ENCODE measurements around the gene HAO2. TPM values are rescaled to one million over a fixed set of nuclear protein-coding genes. Genes with fewer than 3 reads are reported as not detected.

The HAO2 gene
- total RNA-seq, 1 donor from 2014 or later = not detected

DNA sequence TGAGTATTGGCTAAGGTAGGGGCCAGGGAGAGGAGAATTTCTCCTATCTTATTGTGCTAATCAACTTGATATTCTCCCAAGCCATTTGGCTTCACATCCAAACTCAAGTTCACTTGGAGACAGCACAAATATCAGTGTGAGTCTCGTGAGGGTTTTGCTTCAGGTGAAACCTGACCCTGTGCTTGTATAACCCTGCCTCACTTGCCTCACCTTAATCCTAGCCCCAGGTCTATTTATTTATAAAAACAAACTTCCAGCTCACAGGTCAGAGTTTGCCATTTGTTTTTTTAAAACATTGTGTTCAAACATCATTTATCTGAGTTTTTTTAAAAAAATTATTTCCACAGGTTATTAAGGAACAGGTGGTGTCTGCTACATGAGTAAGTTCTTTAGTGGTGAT, 19.9 kb downstream of the HAO2 start:
- Mint-ChIP-seq H3K36me3 (ENCODE audit: low read depth) (no peaks in the 10 kb centered on the region), H3K4me1 (ENCODE audit: low read depth) (peaks cover 17% of the 10 kb centered on the region), H3K27me3 (ENCODE audit: low read depth) (peaks cover 2% of the 10 kb centered on the region), H3K4me3 (ENCODE audit: unreplicated experiment) (no peak overlapping the region), H3K9me3 (ENCODE audit: low read depth) (peaks cover 2% of the 10 kb centered on the region), H3K27ac (ENCODE audit: unreplicated experiment) (no peak overlapping the region)
- DNase-seq (ENCODE audit: low spot score) = no peak
- TF ChIP-seq, protein P1, sequence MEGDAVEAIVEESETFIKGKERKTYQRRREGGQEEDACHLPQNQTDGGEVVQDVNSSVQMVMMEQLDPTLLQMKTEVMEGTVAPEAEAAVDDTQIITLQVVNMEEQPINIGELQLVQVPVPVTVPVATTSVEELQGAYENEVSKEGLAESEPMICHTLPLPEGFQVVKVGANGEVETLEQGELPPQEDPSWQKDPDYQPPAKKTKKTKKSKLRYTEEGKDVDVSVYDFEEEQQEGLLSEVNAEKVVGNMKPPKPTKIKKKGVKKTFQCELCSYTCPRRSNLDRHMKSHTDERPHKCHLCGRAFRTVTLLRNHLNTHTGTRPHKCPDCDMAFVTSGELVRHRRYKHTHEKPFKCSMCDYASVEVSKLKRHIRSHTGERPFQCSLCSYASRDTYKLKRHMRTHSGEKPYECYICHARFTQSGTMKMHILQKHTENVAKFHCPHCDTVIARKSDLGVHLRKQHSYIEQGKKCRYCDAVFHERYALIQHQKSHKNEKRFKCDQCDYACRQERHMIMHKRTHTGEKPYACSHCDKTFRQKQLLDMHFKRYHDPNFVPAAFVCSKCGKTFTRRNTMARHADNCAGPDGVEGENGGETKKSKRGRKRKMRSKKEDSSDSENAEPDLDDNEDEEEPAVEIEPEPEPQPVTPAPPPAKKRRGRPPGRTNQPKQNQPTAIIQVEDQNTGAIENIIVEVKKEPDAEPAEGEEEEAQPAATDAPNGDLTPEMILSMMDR (IDR thresholded peaks at IDR 0.05) = no peak

DNA sequence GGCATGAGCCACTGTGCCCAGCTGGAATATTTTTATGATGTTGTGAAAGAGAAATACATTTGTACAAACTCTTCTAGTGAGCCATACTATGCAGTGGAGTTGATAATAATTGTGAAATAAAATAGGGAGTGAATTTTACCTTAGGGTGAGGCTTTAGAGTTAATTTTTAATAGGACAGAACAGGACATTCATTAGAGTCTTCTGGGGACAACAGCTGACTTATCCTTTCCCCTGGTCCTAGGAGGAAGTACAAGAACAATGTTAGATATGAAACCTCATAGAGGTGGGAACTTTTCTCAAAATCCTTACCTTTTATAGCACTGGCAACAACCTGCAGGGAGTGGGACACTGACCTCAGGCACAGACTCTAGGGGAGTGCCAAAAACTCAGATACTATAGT, 21.9 kb downstream of the HAO2 start:
- peaks cover 2% of the 10 kb centered on the region for H3K9me3 Mint-ChIP-seq (ENCODE audit: low read depth)
- TF ChIP-seq, protein P1 (IDR thresholded peaks at IDR 0.05) = no peak
- peaks cover 2% of the 10 kb centered on the region for H3K27me3 Mint-ChIP-seq (ENCODE audit: low read depth)
- H3K36me3 Mint-ChIP-seq (ENCODE audit: low read depth) = no peaks in the 10 kb centered on the region
- no peak for DNase-seq (ENCODE audit: low spot score)
- no peak overlapping the region for H3K27ac Mint-ChIP-seq (ENCODE audit: unreplicated experiment)
- H3K4me1 Mint-ChIP-seq (ENCODE audit: low read depth) = peaks cover 17% of the 10 kb centered on the region
- H3K4me3 Mint-ChIP-seq (ENCODE audit: unreplicated experiment) = no peak overlapping the region

DNA sequence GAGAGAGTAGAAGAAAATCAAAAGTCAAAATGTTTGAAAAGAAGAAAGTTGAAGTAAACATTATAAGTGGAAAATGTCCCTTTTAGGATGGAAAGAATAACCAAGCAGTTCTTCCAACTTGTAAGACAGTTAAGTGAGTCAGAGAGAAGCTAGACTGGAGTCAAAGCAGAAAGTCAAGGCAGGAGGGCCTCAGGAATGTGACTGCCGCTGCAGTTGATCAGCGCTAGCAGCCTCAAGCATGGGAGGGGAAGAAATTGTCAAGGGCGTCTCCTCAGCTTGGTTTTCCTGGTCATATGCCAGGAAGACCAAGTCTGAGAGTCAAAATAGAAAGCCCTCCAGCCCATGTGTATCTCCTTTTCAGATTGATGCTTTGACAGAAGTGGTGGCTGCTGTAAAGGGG, 23.2 kb downstream of the HAO2 start:
- H3K4me3 Mint-ChIP-seq (ENCODE audit: unreplicated experiment) = no peak overlapping the region
- H3K27ac Mint-ChIP-seq (ENCODE audit: unreplicated experiment) = peak overlapping the region; percentile 11

DNA sequence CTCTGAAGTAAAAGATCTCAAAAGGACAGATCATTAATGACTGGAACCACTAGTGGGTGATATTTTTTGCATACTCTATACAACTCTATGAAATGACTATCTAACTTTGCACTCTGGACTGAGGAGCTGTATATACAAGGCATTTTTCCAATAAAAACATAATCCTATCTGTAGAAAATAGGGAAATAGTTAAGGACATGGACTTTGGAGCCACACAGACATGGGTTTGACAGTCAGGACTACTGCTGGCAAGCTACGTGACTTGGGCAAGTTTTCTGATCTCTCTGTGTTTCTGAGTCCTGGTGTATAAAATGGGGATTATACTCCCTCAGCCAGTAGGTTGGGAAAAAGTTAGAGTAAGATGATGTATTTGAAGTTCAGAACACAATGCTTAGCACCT, 25.5 kb downstream of the HAO2 start:
- H3K27me3 Mint-ChIP-seq (ENCODE audit: low read depth) = peaks cover 4% of the 10 kb centered on the region
- TF ChIP-seq, protein P1 (IDR thresholded peaks at IDR 0.05) = no peak
- no peak overlapping the region for H3K4me3 Mint-ChIP-seq (ENCODE audit: unreplicated experiment)
- DNase-seq (ENCODE audit: low spot score) = no peak
- peaks cover 2% of the 10 kb centered on the region for H3K9me3 Mint-ChIP-seq (ENCODE audit: low read depth)
- H3K36me3 Mint-ChIP-seq (ENCODE audit: low read depth) = no peaks in the 10 kb centered on the region
- no peak overlapping the region for H3K27ac Mint-ChIP-seq (ENCODE audit: unreplicated experiment)
- peaks cover 17% of the 10 kb centered on the region for H3K4me1 Mint-ChIP-seq (ENCODE audit: low read depth)

More for the DNA sequence above, 23.2 kb downstream of the HAO2 start:
- Mint-ChIP-seq H3K27me3 (ENCODE audit: low read depth) (peaks cover 4% of the 10 kb centered on the region), H3K4me1 (ENCODE audit: low read depth) (peaks cover 17% of the 10 kb centered on the region), H3K36me3 (ENCODE audit: low read depth) (no peaks in the 10 kb centered on the region), H3K9me3 (ENCODE audit: low read depth) (peaks cover 2% of the 10 kb centered on the region)
- TF ChIP-seq, protein P1 (IDR thresholded peaks at IDR 0.05) = no peak
- no peak for DNase-seq (ENCODE audit: low spot score)

DNA sequence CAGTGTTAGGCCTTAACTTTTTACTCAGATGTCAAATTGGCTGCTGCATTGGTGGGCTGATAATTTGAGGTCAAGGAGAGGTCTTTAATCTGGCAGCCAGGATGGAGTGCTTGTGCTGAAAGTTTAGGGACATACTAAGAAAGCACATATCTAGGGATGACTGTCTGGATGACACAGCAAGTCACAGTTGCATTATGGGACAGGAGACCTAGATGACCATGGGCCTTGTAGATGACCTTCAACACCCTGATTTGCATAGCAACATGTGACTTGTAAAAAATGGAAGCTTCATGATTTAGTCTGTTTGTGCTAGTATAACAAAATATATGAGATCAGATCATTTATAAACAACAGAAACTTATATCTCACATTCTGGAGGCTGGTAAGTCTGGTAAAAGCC, 28.4 kb downstream of the HAO2 start:
- no peaks in the 10 kb centered on the region for H3K9me3 Mint-ChIP-seq (ENCODE audit: low read depth)
- peaks cover 4% of the 10 kb centered on the region for H3K27me3 Mint-ChIP-seq (ENCODE audit: low read depth)
- H3K4me1 Mint-ChIP-seq (ENCODE audit: low read depth) = peaks cover 5% of the 10 kb centered on the region
- no peak for DNase-seq (ENCODE audit: low spot score)
- TF ChIP-seq, protein P1 (IDR thresholded peaks at IDR 0.05) = no peak
- H3K36me3 Mint-ChIP-seq (ENCODE audit: low read depth) = no peaks in the 10 kb centered on the region
- no peak overlapping the region for H3K27ac Mint-ChIP-seq (ENCODE audit: unreplicated experiment)
- no peak overlapping the region for H3K4me3 Mint-ChIP-seq (ENCODE audit: unreplicated experiment)

Measured in chondrocyte (in vitro differentiated cells).